Adrenal gland (tissue), 5 donors: ENCODE data around the gene INO80C.

Experiments
- POLR2A ChIP-seq, 2 donors: fragments of 450-650 bp; IDR thresholded peaks; one replicate each; pipeline ENCODE4 v1.6.1; 2017; ENCODE audit warnings: antibody characterized with exemption in 2 of 2, mild to moderate bottlenecking in 2 of 2, moderate library complexity in 1 of 2
- TF ChIP-seq, protein P1 (sequence below), 6 experiments: fragments of 450-650 bp in 4 of 6; fragments of 200-600 bp in 2 of 6; sonication (generic) in 1 of 6; IDR thresholded peaks; 1 replicate in 5 of 6; 2 replicates in 1 of 6; pipeline versions ENCODE4 v1.5.1 to v1.8.0; 2016 to 2021; ENCODE audit warnings: antibody characterized with exemption in 6 of 6, mild to moderate bottlenecking in 2 of 6, moderate library complexity in 1 of 6
- donor health status: DM: no; HTN: no; CAD: no.

DNA sequence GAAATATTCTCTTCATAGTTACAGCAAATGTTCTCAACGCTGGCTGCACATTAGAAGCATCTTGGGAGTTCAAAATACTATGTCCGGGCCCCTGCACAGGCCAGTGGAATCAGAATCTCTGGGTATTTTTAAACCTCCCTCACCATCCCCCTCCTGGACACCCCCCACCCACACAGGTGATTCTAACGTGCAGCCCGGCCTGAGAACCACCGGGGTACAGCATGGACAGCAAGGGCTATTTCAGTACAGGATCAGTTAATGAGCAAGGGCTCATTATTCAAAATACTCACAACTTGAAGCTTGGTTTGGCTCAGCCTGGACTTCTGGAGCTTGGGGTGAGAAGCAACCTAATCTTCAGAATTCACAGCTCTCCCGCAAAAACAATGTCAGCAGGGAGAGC, 31.4 kb downstream of the INO80C start:
- TF ChIP-seq, protein P1, sequence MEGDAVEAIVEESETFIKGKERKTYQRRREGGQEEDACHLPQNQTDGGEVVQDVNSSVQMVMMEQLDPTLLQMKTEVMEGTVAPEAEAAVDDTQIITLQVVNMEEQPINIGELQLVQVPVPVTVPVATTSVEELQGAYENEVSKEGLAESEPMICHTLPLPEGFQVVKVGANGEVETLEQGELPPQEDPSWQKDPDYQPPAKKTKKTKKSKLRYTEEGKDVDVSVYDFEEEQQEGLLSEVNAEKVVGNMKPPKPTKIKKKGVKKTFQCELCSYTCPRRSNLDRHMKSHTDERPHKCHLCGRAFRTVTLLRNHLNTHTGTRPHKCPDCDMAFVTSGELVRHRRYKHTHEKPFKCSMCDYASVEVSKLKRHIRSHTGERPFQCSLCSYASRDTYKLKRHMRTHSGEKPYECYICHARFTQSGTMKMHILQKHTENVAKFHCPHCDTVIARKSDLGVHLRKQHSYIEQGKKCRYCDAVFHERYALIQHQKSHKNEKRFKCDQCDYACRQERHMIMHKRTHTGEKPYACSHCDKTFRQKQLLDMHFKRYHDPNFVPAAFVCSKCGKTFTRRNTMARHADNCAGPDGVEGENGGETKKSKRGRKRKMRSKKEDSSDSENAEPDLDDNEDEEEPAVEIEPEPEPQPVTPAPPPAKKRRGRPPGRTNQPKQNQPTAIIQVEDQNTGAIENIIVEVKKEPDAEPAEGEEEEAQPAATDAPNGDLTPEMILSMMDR (IDR thresholded peaks at IDR 0.05): no peak
- TF ChIP-seq POLR2A (IDR thresholded peaks at IDR 0.05): no peak
